ENCODE measurements around the gene RNASE4.
"Not testable (repeated sequence)": the region's sequence is repeated elsewhere in the genome, so short reads cannot be mapped to it uniquely, and the experiment has no call there.

DNA sequence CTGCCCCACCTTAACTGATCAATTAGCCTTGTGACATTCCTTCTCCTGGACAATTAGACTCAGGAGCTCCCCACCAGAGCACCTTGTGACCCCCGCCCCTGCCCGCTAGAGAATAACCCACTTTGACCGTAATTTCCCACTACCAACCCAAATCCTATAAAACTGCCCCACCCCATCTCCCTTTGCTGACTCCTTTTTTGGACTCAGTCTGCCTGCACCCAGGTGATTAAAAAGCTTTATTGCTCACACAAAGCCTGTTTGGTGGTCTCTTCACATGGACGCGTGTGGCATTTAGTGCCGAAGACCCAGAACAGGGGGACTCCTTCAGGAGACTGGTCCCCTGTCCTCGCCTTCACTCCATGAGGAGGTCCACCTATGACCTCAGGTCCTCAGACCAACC lies 16.6 kb downstream of the RNASE4 start:
- TF ChIP-seq, protein P1, sequence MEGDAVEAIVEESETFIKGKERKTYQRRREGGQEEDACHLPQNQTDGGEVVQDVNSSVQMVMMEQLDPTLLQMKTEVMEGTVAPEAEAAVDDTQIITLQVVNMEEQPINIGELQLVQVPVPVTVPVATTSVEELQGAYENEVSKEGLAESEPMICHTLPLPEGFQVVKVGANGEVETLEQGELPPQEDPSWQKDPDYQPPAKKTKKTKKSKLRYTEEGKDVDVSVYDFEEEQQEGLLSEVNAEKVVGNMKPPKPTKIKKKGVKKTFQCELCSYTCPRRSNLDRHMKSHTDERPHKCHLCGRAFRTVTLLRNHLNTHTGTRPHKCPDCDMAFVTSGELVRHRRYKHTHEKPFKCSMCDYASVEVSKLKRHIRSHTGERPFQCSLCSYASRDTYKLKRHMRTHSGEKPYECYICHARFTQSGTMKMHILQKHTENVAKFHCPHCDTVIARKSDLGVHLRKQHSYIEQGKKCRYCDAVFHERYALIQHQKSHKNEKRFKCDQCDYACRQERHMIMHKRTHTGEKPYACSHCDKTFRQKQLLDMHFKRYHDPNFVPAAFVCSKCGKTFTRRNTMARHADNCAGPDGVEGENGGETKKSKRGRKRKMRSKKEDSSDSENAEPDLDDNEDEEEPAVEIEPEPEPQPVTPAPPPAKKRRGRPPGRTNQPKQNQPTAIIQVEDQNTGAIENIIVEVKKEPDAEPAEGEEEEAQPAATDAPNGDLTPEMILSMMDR (IDR thresholded peaks at IDR 0.05 in 8 of 11, conservative IDR thresholded peaks at IDR 0.05 in 3 of 11): not testable (repeated sequence)
- TF ChIP-seq POLR2A (IDR thresholded peaks at IDR 0.05): not testable (repeated sequence)
